ENCODE results near the gene SMPD3. TPM values are rescaled to one million over a fixed set of nuclear protein-coding genes. Genes with fewer than 3 reads are reported as not detected.

Gene SMPD3
- total RNA-seq, 4 donors from 2014 or later = 51.1 to 168 (median 68.9) TPM

DNA sequence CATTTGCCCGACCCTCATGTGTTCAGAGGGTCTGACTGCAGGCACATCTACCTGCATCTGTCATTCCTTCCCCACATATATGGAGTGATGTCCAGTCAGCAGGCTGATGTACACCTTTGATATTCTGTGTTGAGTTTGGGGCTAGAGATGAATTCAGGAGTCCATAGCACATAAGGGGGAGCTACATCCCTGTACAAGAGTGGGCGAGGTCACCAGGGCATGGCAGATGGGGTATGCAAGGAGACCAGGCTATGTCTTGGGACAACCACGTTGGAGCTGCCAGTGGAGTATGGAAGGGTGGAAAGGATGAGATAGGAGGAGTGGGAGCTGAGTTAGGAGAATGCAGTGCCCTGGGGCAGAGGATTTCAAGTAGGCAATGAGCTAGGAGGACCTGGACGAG, 15.0 kb downstream of the SMPD3 start:
- Histone ChIP-seq H3K9me3 (no peaks in the 10 kb centered on the region), H3K27me3 (no peaks in the 10 kb centered on the region), H3K36me3 (no peaks in the 10 kb centered on the region), H3K4me1 (peaks cover 0 to 23% (median 13%) of the 10 kb centered on the region in 4 donors), H3K27ac (no peak overlapping the region), H3K4me3 (no peak overlapping the region)
- intact Hi-C loops (cut with DNase I; ENCODE audit: low total_unique reads) (no loop called here), in situ Hi-C loops (cut with MboI; ENCODE audit: low pct_ligation_motif_present in 1 of 4, low pct_unique_long_range_greater_than_20kb in 1 of 4, low sequenced_read_pairs in 3 of 4) (no loop called here)
- 86% methylated on average over 4 of the region's 4 CpGs; no CpG with 5 or more reads in 1 of the 2 donors for WGBS, 2 donors (ENCODE audit: low coverage in 1 of 2)
- DNase-seq = no peak
- TF ChIP-seq POLR2AphosphoS5 (IDR thresholded peaks at IDR 0.05) (no peak), EP300 (IDR thresholded peaks at IDR 0.05; ENCODE audit: low read depth) (no peak), POLR2A (IDR thresholded peaks at IDR 0.05) (no peak)
- TF ChIP-seq, protein P1, sequence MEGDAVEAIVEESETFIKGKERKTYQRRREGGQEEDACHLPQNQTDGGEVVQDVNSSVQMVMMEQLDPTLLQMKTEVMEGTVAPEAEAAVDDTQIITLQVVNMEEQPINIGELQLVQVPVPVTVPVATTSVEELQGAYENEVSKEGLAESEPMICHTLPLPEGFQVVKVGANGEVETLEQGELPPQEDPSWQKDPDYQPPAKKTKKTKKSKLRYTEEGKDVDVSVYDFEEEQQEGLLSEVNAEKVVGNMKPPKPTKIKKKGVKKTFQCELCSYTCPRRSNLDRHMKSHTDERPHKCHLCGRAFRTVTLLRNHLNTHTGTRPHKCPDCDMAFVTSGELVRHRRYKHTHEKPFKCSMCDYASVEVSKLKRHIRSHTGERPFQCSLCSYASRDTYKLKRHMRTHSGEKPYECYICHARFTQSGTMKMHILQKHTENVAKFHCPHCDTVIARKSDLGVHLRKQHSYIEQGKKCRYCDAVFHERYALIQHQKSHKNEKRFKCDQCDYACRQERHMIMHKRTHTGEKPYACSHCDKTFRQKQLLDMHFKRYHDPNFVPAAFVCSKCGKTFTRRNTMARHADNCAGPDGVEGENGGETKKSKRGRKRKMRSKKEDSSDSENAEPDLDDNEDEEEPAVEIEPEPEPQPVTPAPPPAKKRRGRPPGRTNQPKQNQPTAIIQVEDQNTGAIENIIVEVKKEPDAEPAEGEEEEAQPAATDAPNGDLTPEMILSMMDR (IDR thresholded peaks at IDR 0.05) = no peak

DNA sequence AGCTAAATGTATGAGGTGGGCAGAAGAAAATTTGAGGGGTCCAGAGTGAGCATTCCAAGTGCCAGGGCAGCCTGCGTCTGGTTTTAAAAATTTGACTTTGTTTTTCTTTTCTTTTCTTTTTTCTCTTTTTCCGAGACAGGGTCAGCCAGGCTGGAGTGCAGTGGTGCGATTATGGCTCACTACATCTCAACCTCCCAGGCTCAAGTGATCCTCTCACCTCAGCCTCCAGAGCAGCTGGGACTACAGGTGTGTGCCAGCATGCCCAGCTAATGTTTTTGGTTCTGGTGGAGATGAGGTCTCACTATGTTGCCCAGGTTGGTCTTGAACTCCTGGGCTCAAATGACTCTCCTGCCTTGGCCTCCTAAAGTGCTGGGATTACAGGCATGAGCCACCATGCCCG, 15.6 kb downstream of the SMPD3 start:
- H3K36me3 ChIP-seq = no peaks in the 10 kb centered on the region
- TF ChIP-seq, protein P1 (IDR thresholded peaks at IDR 0.05) = no peak
- TF ChIP-seq POLR2AphosphoS5 (IDR thresholded peaks at IDR 0.05) = no peak
- no peak for TF ChIP-seq EP300 (IDR thresholded peaks at IDR 0.05; ENCODE audit: low read depth)
- TF ChIP-seq POLR2A (IDR thresholded peaks at IDR 0.05) = no peak
- H3K9me3 ChIP-seq = no peaks in the 10 kb centered on the region
- peaks cover 0 to 29% (median 13%) of the 10 kb centered on the region in 4 donors for H3K4me1 ChIP-seq
- no peak overlapping the region for H3K4me3 ChIP-seq
- in situ Hi-C loops (cut with MboI; ENCODE audit: low pct_ligation_motif_present in 1 of 4, low pct_unique_long_range_greater_than_20kb in 1 of 4, low sequenced_read_pairs in 3 of 4) = no loop called here
- intact Hi-C loops (cut with DNase I; ENCODE audit: low total_unique reads) = no loop called here
- no peak for DNase-seq
- no peaks in the 10 kb centered on the region for H3K27me3 ChIP-seq
- 86 to 92% methylated on average over 1 to 4 of the region's 4 CpGs for WGBS, 2 donors (ENCODE audit: low coverage in 1 of 2)
- H3K27ac ChIP-seq = no peak overlapping the region

DNA sequence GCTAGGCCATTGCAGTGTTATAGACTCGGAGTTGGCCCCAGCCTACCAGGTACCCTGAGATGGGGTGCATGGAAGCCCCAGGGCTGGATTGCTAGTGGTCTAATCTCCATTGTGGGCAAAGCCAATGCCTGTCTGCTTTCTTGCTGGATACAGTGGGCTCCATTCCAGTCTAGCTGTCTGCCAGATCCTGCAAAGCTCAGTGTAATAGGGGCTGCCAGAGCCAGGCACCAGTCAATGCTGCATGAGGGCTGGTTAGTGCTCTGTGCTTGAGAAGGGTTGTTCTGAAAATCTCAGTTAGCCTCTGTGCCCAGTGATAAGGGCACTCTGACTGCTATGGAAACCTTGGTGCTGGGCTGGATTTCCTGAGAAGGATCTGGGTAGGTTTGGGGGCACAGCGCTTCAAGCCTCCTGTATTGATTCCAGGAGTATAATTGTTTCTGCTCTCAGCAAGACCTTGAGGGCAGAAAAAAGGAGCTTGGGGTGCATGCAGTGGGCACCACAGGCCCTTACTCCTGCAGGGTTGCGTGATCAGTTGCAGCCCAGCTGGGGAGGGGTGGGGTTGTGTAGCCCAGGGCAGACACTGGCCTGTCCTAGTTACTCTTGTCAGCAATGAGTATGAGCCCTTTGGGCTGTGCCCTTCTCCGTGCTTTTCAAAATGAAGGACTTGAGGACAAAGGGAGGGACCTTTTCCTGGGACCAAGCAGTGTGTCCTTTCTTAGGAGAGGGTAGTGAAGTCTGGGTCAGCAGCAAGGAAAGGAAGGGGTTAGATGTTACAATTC, 19.0 kb downstream of the SMPD3 start:
- Histone ChIP-seq H3K27ac (no peak overlapping the region), H3K9me3 (no peaks in the 10 kb centered on the region), H3K27me3 (no peaks in the 10 kb centered on the region), H3K36me3 (no peaks in the 10 kb centered on the region), H3K4me3 (no peak overlapping the region), H3K4me1 (peaks cover 0 to 18% (median 6%) of the 10 kb centered on the region in 4 donors)
- in situ Hi-C loops (cut with MboI; ENCODE audit: low pct_ligation_motif_present in 1 of 4, low pct_unique_long_range_greater_than_20kb in 1 of 4, low sequenced_read_pairs in 3 of 4) (no loop called here), intact Hi-C loops (cut with DNase I; ENCODE audit: low total_unique reads) (no loop called here)
- no peak for DNase-seq
- TF ChIP-seq, protein P1 (IDR thresholded peaks at IDR 0.05) = no peak
- TF ChIP-seq EP300 (IDR thresholded peaks at IDR 0.05; ENCODE audit: low read depth) (no peak), POLR2AphosphoS5 (IDR thresholded peaks at IDR 0.05) (no peak), POLR2A (IDR thresholded peaks at IDR 0.05) (no peak)
- 74% methylated on average over 4 of the region's 4 CpGs; no CpG with 5 or more reads in 1 of the 2 donors for WGBS, 2 donors (ENCODE audit: low coverage in 1 of 2)

DNA sequence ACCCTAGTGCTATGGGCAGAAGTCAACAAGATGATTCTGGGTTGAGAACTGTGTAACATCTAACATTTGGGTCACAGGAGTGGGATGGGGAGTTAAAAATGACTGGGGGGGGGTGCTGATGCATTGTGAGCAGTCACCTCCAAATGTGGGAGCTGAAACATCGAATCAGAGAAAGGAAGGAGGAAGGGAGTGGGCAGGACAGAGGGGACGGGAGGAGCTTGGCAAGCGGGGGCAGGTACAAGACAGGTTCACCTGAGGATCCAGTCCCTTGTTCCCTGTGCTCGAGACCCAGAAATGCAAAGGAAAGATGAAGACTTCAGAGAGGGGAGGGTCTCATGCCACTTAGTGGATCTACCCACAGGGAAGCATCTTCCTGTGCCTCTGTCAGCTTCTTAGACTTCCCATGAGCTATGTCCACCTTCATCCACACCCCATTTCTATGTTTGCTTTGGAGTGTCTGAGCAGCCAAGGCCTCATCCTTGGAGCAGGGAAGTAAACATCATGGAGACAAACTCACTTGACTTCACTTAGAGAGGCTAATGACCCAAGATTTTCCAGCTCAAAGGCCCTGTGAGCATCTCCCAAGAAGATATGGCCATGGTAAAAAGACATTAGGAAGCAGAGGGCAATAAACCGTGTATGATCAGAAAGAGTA, 20.5 kb downstream of the SMPD3 start:
- intact Hi-C loops (cut with DNase I; ENCODE audit: low total_unique reads) = no loop called here
- no peak for DNase-seq
- no peaks in the 10 kb centered on the region for H3K9me3 ChIP-seq
- H3K27ac ChIP-seq = no peak overlapping the region
- in situ Hi-C loops (cut with MboI; ENCODE audit: low pct_ligation_motif_present in 1 of 4, low pct_unique_long_range_greater_than_20kb in 1 of 4, low sequenced_read_pairs in 3 of 4) = no loop called here
- H3K27me3 ChIP-seq = no peaks in the 10 kb centered on the region
- H3K36me3 ChIP-seq = no peaks in the 10 kb centered on the region
- no peak for TF ChIP-seq EP300 (IDR thresholded peaks at IDR 0.05; ENCODE audit: low read depth)
- TF ChIP-seq POLR2A (IDR thresholded peaks at IDR 0.05) = no peak
- TF ChIP-seq, protein P1 (IDR thresholded peaks at IDR 0.05) = no peak
- no peak for TF ChIP-seq POLR2AphosphoS5 (IDR thresholded peaks at IDR 0.05)
- peaks cover 0 to 9% (median 0%) of the 10 kb centered on the region in 4 donors for H3K4me1 ChIP-seq
- WGBS, 2 donors (ENCODE audit: low coverage in 1 of 2) = 76 to 79% methylated on average over 2 to 5 of the region's 5 CpGs
- H3K4me3 ChIP-seq = no peak overlapping the region
